Ishikawa (cell line): Measurements from ENCODE around the gene KRT14.

Experiments
- EP300 ChIP-seq: IDR thresholded peaks from 2 replicates; pipeline ENCODE4 v1.6.1; 2012; ENCODE audit warnings: borderline replicate concordance
- MAX ChIP-seq: IDR thresholded peaks from 2 replicates; pipeline ENCODE4 v1.6.1; 2012
- NFIC ChIP-seq: IDR thresholded peaks from 2 replicates; pipeline ENCODE4 v1.6.1; 2012
- RAD21 ChIP-seq: IDR thresholded peaks from 2 replicates; pipeline ENCODE4 v1.6.1; 2012; ENCODE audit warnings: low read depth
- USF1 ChIP-seq: IDR thresholded peaks from 2 replicates; pipeline ENCODE4 v1.6.1; 2012
- YY1 ChIP-seq: IDR thresholded peaks from 2 replicates; pipeline ENCODE4 v1.6.1; 2012; ENCODE audit warnings: low read depth

DNA sequence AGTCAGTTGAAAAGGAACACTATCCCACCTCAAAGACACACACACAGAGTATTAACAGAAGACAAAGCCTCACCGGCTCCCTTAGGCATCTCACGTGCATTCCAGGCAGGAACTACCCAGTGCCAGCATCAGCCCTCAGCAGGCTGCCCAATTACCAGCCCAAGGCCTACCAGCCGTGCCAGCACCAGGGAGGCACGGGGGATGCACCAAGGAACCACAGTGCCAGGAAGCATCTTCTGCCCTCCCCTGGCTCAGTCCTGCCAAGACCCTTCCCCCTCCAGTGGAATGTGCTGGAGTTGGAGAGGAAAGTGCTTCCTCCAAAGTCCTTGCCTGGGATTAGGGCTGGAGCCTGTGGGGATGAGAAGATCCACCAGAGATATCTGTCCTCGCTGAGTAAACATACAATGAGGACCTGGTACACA lies 47.6 kb downstream of the KRT14 start:
- no peak for TF ChIP-seq YY1
- no peak for TF ChIP-seq EP300
- no peak for TF ChIP-seq USF1
- TF ChIP-seq RAD21: no peak
- TF ChIP-seq NFIC: no peak
- TF ChIP-seq MAX: no peak
